Effector memory CD8-positive, alpha-beta T cell (primary cell): ENCODE results near the gene SHANK3.
"Not testable (repeated sequence)": the region's sequence is repeated elsewhere in the genome, so short reads cannot be mapped to it uniquely, and the experiment has no call there.

Source experiments
- ATAC-seq: fragments of 150-1000 bp; cut with Tn5 transposase; replicated peaks from 2 replicates; pipeline ENCODE4 v1.10.0; 2021; ENCODE audit warnings: mild to moderate bottlenecking, moderate library complexity
- DNase-seq, 3 experiments: peaks; one replicate each; pipeline ENCODE4 v3.0.0; 2021
- H3K27ac Mint-ChIP-seq, 2 donors: one replicate each; pipeline ENCODE4 v1.8.0; 2022; ENCODE audit warnings: mild to moderate bottlenecking in 2 of 2, mixed read lengths in 2 of 2, moderate library complexity in 2 of 2
- H3K27me3 Mint-ChIP-seq, 2 donors: one replicate each; pipeline ENCODE4 v1.8.0; 2022; ENCODE audit warnings: mixed read lengths in 2 of 2
- H3K36me3 Mint-ChIP-seq: one replicate; pipeline ENCODE4 v1.8.0; 2022; ENCODE audit warnings: mild to moderate bottlenecking, moderate library complexity, mixed read lengths; ENCODE audit not compliant: insufficient read depth
- H3K4me1 Mint-ChIP-seq, 2 donors: one replicate each; pipeline ENCODE4 v1.8.0; 2022; ENCODE audit warnings: low read depth in 2 of 2, mixed read lengths in 2 of 2
- H3K4me3 Mint-ChIP-seq, 2 donors: one replicate each; pipeline ENCODE4 v1.8.0; 2022; ENCODE audit warnings: mild to moderate bottlenecking in 2 of 2, mixed read lengths in 2 of 2, moderate library complexity in 2 of 2
- H3K9me3 Mint-ChIP-seq, 2 donors: one replicate each; pipeline ENCODE4 v1.8.0; 2022; ENCODE audit warnings: mixed read lengths in 2 of 2

The SHANK3 gene

DNA sequence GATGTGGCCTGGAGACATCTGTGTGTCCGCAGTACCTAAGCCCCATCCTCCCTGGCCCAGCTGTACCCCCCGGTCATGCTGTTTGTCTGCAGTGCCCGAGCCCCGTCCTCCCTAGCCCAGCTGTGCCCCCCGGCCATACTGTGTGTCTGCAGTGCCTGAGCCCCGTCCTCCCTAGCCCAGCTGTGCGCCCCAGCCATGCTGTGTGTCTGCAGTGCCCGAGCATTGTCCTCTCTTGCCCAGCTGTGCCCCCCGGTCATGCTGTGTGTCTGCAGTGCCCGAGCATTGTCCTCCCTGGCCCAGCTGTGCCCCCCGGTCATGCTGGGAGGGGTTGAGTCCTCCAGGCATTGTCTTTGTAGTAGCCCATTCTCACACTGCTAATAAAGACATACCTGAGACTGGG, 37.0 kb upstream of the SHANK3 start:
- no peak for DNase-seq
- peaks cover 0 to 3% of the 10 kb centered on the region in 2 donors for H3K4me1 Mint-ChIP-seq
- no peaks in the 10 kb centered on the region for H3K36me3 Mint-ChIP-seq
- ATAC-seq: no peak
- no peaks in the 10 kb centered on the region for H3K9me3 Mint-ChIP-seq
- peaks cover 0 to 19% of the 10 kb centered on the region in 2 donors for H3K27me3 Mint-ChIP-seq
- H3K27ac Mint-ChIP-seq: no peak overlapping the region
- no peak overlapping the region for H3K4me3 Mint-ChIP-seq

DNA sequence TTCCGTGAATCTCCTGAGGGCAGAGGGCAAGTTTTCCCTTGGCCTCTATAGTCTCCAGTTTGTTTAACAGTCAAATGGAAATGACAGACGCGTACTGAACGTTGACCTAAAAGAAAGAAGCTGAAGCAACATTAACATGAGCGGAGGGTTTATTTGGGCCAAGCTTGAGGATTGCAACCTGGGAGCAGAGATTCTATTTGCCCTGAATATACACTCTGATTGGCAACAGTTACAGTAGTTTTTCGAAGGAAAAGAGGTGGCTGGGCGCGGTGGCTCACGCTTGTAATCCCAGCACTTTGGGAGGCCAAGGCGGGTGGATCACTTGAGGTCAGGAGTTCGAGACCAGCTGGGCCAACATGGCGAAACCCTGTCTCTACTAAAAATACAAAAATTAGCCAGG, 32.3 kb upstream of the SHANK3 start:
- ATAC-seq: not testable (repeated sequence)

DNA sequence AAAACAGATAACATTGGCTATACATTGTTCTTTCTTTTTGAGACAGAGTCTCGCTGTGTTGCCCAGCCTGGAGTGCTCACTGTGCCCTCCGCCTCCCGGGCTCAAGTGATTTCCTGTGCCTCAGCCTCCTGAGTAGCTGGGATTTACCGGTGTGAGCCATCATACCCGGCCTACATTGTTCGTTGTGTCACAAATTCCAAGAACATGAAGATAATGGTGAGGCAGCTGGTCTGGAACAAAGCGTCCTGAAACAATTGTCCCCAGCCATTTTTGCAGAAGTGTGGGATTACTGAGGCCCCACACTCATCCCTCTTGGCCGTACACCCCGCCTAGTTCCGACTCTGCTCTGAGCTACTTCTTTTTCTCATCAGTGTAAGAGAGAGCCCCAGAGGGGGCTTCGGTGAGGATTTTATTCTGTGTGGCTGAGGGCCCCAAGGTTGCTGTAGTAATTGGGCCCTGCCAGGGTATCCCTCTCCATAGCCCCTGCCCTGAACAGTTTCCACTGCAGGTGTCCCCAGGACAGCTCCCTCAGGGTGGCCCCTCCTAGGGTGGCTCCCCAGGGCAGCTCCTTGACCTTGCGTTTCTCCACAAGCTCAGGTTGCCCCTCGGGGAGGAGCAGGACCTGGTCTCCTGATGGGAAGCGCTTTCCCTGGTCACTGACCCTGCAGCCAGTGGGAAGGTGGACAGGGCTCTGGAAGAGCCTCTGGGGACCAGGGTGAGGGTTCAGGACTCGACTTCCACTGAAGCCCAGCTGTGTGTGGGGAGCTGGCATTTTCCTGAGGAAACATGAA, 31.6 kb upstream of the SHANK3 start:
- DNase-seq (no peak), ATAC-seq (no peak)
- H3K27ac Mint-ChIP-seq: no peak overlapping the region
- no peak overlapping the region for H3K4me3 Mint-ChIP-seq
- peaks cover under 1 to 21% of the 10 kb centered on the region in 2 donors for H3K27me3 Mint-ChIP-seq
- H3K36me3 Mint-ChIP-seq: no peaks in the 10 kb centered on the region
- H3K9me3 Mint-ChIP-seq: no peaks in the 10 kb centered on the region
- H3K4me1 Mint-ChIP-seq: no peaks in the 10 kb centered on the region

More for the DNA sequence above, 32.3 kb upstream of the SHANK3 start:
- DNase-seq, H3K4me3 Mint-ChIP-seq, H3K36me3 Mint-ChIP-seq, H3K9me3 Mint-ChIP-seq, H3K27ac Mint-ChIP-seq, H3K4me1 Mint-ChIP-seq: not testable (repeated sequence)
- H3K27me3 Mint-ChIP-seq: peaks cover 8 to 15% of the 10 kb centered on the region in 2 donors

DNA sequence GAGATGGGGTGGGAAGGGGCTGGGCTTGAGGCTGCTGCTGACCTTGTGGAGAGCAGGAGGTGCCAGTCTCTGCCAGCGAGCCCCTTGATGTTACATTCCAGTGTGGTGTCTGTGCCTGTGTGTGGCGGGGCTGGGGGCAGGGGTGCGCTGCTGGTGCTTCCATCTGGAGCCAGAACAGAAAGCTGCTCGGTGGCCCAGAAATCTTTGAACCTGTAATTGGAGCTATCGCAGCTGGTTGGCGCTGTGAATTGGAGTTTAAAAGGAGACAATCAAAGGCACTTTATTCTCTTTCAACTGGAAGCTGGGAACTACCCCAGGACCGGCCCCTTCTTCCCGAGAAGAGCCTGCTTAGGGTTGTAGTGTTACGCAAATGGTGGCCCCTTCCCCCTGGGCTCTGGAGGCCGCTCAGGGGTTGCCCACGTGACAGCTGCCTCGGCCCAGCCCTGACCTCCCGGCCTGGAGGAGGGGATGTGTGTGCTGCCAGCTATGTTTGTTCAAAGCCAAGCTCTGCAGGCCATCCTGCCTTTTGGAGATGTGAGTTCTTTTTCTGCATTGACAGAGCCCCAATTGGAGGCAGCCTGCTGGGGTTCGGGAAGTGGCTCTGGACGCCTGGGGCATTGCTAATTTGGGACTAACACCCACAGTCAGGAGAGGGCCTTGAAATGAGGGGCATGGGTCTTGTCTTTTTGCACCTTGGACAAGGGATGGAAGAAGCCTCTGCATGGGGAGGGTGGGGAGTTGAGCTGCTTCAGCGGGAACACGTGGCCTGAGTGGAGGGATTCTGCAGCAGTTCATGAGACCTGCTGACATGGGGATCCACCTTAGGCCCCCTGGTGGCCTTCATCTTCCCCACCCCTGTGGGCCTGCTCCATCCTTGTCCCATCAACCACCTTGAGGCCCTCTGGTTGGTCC, 30.7 kb upstream of the SHANK3 start:
- no peaks in the 10 kb centered on the region for H3K4me1 Mint-ChIP-seq
- no peak overlapping the region for H3K4me3 Mint-ChIP-seq
- H3K27ac Mint-ChIP-seq: no peak overlapping the region
- no peak for DNase-seq
- H3K36me3 Mint-ChIP-seq: no peaks in the 10 kb centered on the region
- no peak for ATAC-seq
- peaks cover 0 to 27% of the 10 kb centered on the region in 2 donors for H3K27me3 Mint-ChIP-seq
- no peaks in the 10 kb centered on the region for H3K9me3 Mint-ChIP-seq

DNA sequence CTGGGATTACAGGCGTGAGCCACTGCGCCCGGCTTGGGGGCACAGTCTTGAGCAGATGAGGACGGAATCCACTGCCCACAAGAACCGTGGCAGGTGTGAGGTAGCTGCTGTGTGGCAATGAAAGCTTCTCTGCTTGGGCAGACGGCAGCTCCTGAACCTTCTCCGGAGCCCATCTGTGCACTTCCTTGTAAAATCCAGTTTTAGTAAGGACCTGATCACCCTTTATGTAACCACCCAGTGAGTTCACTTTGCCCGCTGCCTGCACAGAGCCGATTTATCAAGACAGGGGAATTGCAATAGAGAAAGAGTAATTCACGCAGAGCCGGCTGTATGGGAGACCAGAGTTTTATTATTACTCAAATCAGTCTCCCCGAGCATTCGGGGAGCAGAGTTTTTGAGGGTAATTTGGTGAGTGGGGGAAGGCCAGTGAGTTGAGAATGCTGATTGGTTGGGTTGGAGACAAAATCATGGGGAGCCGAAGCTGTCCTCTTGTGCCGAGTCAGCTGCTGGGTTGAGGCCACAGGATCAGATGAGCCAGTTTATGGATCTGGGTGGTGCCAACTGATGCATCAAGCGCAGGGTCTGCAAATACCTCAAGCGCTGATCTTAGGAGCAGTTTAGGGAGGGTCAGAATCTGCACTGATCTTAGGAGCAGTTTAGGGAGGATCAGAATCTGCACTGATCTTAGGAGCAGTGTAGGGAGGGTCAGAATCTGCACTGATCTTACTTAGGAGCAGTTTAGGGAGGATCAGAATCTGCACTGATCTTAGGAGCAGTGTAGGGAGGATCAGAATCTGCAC, 29.4 kb upstream of the SHANK3 start:
- not testable (repeated sequence) for ATAC-seq, H3K9me3 Mint-ChIP-seq, H3K4me3 Mint-ChIP-seq, H3K36me3 Mint-ChIP-seq, DNase-seq, H3K4me1 Mint-ChIP-seq, H3K27ac Mint-ChIP-seq
- H3K27me3 Mint-ChIP-seq: peaks cover 0 to 31% of the 10 kb centered on the region in 2 donors

DNA sequence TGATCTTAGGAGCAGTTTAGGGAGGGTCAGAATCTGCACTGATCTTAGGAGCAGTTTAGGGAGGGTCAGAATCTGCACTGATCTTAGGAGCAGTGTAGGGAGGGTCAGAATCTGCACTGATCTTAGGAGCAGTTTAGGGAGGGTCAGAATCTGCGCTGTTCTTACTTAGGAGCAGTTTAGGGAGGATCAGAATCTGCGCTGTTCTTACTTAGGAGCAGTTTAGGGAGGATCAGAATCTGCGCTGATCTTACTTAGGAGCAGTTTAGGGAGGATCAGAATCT, 28.9 kb upstream of the SHANK3 start:
- H3K27me3 Mint-ChIP-seq: peaks cover 0 to 31% of the 10 kb centered on the region in 2 donors
- H3K36me3 Mint-ChIP-seq, H3K9me3 Mint-ChIP-seq, DNase-seq, H3K4me1 Mint-ChIP-seq, H3K27ac Mint-ChIP-seq, H3K4me3 Mint-ChIP-seq, ATAC-seq: not testable (repeated sequence)

DNA sequence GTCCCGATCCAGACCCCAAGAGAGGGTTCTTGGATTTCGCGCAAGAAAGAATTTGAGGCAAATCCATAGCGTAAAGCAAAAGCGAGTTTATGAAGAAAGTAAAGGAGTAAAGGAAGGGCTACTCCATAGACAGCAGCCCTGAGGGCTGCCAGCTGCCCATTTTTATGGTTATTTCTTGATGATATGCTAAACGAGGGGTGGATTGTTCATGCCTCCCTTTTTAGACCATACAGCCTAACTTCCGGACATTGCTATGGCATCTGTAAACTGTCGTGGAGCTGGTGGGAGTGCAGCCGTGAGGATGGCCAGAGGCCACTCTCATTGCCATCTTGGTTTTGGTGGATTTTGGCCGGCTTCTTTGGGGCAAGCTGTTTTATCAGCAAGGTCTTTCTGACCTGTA, 19.4 kb upstream of the SHANK3 start:
- Mint-ChIP-seq H3K4me3 (no peak overlapping the region), H3K4me1 (no peaks in the 10 kb centered on the region), H3K27me3 (peaks cover 28 to 62% of the 10 kb centered on the region in 2 donors), H3K27ac (no peak overlapping the region), H3K36me3 (no peaks in the 10 kb centered on the region), H3K9me3 (peaks cover 0 to 2% of the 10 kb centered on the region in 2 donors)
- DNase-seq (no peak), ATAC-seq (no peak)

DNA sequence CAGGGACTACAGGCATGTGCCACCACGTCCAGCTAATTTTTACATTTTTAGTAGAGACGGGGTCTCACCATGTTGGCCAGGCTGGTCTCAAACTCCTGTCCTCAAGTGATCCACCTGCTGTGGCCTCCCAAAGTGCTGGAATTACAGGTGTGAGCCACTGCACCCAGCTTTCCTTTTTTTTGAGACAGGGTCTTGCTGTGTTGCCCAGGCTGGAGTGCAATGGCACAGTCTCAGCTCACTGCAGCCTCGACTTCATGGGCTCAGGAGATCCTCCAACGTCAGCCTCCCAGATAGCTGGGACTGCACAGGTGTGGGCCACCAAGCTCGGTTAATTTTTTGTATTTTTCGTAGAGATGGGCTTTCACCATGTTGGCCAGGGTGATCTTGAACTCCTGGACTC, 18.0 kb upstream of the SHANK3 start:
- DNase-seq, H3K36me3 Mint-ChIP-seq, H3K4me1 Mint-ChIP-seq, H3K4me3 Mint-ChIP-seq, ATAC-seq, H3K9me3 Mint-ChIP-seq, H3K27ac Mint-ChIP-seq: not testable (repeated sequence)
- H3K27me3 Mint-ChIP-seq: peaks cover 29 to 65% of the 10 kb centered on the region in 2 donors

DNA sequence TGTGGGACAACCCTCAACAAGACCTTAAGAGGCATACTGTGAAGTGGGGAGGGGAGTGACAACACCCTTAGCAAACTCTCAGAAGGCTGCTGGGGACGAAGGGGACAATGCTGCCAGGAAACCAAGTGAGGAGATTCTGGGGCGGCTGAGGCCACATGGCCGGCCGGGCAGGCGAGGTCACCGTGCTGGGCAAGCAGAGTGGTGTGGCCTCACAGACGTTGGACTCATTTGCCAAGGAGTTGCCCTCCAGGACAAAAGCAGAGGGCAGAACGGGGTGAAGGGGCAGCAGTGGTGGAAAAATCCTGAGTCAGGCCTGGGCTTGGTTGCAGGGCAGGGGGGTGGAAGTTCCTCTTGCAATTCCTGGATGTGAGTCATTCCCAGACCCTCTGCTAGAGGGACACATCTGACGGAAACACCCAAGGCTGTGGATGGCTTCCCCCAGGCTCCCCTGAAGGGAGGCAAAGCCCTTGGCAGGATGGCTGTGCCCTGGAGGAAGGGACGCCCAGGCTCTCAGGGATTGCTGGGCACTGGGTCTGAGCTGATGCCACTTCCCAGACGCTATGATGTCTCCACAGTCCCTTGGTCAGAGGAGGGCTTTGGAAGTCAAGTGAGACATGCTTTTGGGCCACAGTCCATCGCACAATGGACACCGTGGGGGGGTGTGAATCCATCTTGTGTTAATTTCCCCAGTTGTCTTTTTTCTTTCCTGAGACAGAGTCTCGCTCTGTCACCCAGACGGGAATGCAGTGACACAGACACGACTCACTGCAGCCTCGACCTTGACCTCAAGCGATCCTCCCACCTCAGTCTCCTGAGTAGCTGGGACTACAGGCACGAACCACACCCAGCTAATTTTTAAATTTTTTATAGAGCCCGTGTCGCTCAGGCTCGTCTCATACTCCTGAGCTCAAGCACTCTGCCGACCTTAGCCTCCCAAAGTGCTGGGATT, 16.2 kb upstream of the SHANK3 start:
- Mint-ChIP-seq H3K36me3 (no peaks in the 10 kb centered on the region), H3K27me3 (peaks cover 31 to 79% of the 10 kb centered on the region in 2 donors), H3K4me3 (no peak overlapping the region), H3K4me1 (no peaks in the 10 kb centered on the region), H3K9me3 (no peaks in the 10 kb centered on the region), H3K27ac (no peak overlapping the region)
- ATAC-seq: no peak
- no peak for DNase-seq

DNA sequence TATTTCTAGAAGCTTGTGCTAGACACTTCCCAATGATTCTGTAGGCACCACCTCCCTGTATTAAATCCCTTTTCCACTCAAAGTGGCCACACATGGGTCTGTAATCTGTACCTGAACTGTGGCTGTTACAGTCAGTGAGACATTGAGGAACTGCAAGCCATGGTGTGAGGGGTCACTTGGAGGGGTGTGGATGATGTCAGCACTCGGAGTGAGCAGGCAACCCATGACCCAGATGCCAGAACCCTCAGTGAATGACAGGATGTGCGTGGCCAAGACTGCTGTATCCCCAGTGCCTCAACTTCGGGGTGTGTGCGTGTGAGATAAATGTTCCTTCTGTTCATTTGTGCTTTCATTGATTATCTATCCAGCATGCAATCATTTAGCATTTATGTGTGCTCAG, 14.7 kb upstream of the SHANK3 start:
- Mint-ChIP-seq H3K27ac (no peak overlapping the region), H3K4me1 (no peaks in the 10 kb centered on the region), H3K27me3 (peaks cover 36 to 81% of the 10 kb centered on the region in 2 donors), H3K4me3 (no peak overlapping the region), H3K9me3 (no peaks in the 10 kb centered on the region), H3K36me3 (no peaks in the 10 kb centered on the region)
- ATAC-seq: no peak
- no peak for DNase-seq

DNA sequence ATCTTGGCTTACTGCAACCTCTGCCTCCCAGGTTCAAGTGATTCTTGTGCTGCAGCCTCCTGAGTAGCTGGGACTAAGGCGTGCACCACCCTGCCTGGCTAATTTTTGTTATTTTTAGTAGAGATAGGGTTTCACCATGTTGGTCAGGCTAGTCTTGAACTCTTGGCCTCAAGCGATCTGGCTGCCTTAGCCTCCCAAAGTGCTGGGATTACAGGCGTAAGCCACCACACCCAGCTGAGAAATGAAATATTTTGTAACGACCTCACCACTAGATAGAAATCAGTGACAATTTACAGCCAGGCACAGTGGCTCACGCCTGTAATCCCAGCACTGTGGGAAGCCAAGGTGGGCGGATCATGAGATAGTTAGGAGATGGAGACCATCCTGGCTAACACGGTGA, 12.9 kb upstream of the SHANK3 start:
- H3K36me3 Mint-ChIP-seq, H3K9me3 Mint-ChIP-seq, ATAC-seq, H3K4me3 Mint-ChIP-seq, H3K27ac Mint-ChIP-seq, DNase-seq, H3K4me1 Mint-ChIP-seq: not testable (repeated sequence)
- H3K27me3 Mint-ChIP-seq: peaks cover 39 to 71% of the 10 kb centered on the region in 2 donors

DNA sequence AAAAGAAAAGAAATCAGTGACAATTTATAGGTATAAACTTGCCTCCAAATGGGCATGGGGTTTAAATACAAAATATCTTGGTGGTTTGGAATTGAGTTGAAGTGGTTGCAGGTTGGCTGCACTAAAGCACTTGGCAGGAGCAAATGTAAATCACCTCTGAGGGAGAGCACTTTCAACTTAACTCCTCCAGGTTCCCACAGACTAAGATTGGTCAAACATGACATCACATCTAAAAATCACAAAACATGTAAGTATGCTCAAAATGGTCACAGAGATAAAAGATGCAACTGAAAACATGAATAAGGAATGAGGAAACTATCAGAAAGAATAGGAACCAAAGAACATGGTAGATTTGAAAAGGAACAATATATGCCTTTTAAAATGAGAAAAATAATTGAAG, 12.3 kb upstream of the SHANK3 start:
- DNase-seq: no peak
- no peaks in the 10 kb centered on the region for H3K9me3 Mint-ChIP-seq
- no peaks in the 10 kb centered on the region for H3K4me1 Mint-ChIP-seq
- H3K27me3 Mint-ChIP-seq: peaks cover 37 to 73% of the 10 kb centered on the region in 2 donors
- no peak overlapping the region for H3K27ac Mint-ChIP-seq
- ATAC-seq: no peak
- no peaks in the 10 kb centered on the region for H3K36me3 Mint-ChIP-seq
- no peak overlapping the region for H3K4me3 Mint-ChIP-seq
